ENCODE results near the gene CPSF6.
"Not testable (repeated sequence)": the region's sequence is repeated elsewhere in the genome, so short reads cannot be mapped to it uniquely, and the experiment has no call there.

Gene CPSF6

DNA sequence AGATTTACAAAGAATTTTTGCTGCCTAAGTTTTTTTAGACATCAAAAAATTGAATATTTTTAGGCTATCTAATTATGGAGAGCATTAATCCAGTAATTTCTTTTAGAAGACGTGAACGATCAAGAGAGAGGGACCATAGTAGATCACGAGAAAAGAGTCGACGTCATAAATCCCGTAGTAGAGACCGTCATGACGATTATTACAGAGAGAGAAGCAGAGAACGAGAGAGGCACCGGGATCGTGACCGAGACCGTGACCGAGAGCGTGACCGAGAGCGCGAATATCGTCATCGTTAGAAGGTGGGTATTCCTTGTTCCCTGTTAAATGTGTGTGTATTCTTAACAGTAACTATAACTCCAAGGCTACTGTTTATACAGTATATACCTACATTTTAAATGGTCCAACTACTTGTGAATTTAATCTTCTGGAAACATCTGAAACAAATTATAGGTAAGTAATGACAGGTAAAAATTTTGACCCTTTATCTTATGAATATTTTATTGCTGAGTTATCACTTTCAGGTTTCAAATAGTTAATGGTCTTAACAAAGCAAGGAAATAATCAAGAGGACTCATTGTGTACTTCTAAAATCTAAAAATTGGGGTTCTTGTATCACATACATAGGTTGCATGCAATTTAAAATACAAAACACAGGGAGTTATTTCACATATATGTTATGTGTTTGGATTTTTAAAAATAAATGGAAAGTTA, 23.1 kb downstream of the CPSF6 start:
- no peak for DNase-seq

DNA sequence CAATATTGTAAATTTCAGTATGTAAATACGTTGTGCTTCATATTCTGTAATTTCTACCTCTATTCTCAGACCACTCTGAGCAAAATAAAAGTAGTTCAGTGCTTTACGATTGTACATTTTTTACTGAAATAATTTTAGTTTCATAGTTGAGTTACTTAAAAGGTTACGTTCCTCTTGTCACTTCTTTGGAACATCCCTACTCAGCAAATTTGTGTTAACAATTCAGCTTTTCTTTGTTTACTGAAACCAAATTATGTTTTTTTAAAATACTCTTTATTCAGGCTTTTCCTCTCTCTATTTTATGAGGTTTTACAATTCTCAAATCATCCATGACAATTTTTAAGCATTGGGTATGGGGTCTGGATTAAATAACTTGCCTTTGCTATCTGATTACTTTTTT, 25.8 kb downstream of the CPSF6 start:
- no peak for DNase-seq

DNA sequence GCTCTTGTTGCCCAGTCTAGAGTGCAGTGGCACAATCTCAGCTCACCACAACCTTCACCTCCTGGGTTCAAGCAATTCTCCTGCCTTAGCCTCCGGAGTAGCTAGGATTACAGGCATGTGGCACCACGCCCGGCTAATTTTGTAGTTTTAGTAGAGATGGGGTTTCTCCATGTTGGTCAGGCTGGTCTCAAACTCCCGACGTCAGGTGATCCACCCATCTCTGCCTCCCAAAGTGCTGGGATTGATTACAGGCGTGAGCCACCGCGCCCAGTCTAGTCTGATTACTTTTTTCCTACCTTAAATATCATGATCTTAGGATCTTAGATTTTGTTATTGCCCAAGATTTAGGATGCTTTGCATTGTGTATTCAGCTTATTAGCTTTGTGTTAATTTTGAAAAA, 26.3 kb downstream of the CPSF6 start:
- DNase-seq, result not testable (repeated sequence)

DNA sequence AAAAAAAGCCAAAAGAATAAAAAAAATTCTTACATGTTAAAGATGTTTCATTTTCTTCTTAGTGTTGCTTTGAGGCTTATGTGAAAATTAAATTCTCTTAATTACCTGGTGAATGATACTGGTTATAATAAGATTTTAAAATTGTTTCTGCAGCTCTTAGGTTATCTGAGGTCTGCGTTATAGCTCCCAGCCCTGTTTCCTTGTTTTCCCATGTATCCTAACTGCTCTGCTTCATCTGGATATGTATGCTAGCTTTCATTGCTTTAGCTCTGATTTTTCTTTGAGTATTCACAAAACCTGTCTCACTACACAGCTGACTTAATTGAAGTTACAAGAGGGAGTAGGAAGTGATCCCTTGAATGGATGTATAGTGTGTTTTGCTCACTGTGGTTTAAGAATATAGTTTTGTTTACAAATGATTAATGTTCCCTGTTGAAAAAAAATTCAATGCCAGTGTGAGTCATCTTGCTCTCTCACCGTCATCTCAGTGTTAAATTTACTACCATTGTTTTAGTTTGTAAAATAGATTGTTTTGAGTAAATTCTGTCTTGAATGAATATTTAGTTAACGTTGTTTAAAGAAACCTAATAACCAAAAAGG, 26.8 kb downstream of the CPSF6 start:
- DNase-seq, result no peak

DNA sequence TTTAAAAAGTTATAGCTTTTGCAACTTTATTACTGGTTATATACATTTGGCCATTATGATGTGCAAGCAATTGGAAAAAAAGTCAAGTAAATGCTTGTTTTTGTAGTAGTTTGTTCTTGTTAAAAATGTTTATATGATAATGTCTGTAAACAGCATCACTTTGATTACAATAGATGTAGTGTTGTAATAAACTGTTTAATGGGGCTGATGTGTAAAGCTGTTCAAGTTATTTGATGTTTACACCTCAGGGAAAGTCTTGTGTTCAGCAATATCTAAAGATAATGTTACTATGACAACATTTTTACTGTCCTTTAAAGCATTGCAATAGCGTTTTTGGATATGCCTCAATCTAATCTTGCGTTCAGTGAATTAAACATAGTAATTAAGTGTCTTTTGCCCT, 30.4 kb downstream of the CPSF6 start:
- DNase-seq, result no peak

DNA sequence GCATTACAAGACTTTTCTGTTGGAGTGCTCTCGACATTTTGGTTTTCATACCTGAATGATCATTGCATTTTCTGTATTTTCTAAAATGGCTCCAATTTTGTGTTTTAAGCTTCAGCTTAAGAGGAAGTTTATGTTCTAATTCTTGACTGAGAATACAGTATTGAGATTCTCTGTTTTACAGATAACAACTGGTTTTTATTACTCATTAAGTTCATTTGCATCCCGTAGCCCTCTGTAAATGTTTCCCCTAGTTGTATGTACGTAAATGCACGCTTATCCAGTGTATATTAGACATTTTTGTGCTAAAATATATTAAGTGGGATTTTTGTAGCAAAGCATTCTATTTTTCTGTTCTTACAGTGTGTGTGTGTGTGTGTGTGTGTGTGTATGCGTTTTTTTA, 33.1 kb downstream of the CPSF6 start:
- no peak for DNase-seq

DNA sequence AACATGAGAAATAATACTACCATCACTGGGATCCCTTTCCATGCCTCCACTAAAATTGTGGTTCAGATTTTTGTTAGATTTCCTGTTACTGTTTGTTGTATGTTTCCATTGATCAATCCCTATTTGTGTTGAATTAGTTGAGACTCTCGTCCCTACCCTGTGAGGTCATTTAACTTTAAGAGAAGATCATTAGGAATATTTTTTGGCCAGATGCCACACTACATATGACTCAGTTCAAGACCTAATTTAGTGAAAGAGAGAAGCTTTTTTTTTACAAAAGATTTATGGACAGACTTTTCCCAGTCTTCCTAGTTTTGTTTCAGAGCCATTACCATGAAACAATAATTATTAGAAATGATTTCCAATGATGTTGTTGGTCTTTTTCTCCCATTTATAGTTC, 35.5 kb downstream of the CPSF6 start:
- no peak for DNase-seq

DNA sequence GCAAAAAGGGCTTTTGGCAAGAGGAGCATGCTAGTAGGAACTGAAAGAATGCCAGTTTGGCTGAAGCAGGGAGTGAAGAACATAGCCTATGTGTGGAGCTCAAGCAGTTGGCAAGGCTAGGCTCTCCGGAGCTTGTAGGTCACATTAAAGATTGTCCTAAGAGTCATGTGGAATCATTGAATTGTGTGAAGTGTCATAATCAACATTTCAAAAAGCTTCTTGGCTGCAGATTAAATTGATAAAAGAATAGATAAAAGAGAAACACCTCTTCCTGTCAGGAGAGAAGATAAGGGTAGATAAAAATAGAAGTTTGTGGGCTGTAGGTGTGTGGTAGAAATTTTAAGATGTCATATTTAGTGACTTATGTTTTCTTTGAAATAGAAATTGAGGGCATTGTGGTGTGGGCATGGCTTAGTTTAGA, 36.1 kb downstream of the CPSF6 start:
- DNase-seq, result no peak

DNA sequence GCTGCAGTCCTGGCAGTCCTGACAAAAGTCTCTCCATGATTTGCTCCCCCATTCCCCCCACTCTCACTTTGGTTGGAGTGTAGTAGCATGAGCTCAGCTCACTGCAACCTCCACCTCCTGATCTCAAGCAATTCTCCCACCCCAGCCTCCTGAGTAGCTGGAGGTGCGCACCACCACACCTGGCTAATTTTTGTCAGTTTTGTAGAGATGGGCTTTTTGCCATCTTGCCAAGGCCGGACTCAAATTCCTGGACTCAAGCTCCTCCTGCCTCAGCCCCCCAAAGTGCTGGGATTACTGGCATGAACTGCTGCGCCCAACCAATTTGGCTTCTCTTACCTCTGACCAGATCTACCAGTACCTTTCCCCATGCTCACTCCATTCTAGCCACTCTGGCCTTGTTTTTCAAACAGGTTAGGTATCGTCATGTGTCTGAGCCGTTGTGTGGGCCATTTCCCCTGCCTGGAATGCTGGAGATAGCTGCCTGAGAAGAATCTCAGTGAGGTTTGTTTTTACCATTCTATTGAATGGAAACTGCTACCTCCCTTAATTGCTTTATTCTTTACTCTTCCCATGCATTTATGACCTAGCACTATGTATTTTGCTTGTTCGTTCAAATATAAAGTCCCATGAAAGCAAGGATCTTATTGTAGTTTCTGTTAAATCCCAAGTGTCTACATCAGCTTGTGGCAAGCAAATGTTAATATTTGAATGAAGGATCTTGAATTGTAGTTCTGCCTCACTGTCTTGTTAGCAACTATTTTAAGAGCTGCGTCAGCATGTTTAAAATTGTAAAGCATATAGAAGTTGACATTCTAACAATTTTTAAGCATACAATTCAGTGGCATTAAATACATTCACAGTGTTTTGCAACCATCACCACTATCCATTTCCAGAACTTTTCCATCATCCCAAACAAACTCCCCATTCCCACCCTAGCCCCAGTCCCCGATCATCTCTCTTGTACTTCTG, 39.7 kb downstream of the CPSF6 start:
- DNase-seq, result no peak

DNA sequence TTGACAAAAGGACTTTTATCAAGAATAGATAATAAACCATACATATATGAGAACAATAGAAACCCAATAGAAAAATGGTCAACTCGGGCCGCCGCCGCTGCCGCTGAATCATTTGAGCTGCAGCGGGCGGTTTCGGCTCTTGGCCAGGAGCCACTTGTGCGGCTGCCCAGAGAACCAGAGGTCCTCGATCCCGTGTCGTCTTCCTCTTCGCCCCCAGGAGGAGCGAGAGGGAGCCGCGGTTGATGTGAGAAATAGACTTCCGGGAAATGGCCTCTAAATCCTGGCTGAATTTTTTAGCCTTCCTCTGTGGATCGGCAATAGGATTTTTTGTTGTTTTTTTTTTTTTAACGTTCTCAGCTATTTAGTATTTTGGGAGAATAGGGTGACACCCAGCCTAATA, 44.8 kb downstream of the CPSF6 start:
- DNase-seq, result no peak

DNA sequence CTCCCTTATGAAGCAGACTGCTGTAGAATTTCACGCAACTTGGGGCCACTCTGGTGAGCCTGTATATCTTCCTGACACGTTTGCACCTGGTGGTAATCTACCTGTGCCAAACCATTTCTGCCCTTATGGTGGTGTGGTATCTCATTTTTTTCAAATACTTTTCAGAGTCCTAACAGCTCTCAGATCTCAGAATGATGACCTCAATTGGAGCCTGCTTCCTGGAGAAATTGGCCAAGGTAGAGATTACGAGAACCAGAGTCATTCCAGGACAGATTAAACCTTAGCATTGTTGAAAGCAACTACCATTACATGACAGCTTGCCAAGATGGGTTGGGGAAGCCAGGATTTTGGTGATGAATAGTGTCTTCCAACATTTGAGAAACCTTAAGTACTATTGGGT, 48.2 kb downstream of the CPSF6 start:
- DNase-seq, result no peak

DNA sequence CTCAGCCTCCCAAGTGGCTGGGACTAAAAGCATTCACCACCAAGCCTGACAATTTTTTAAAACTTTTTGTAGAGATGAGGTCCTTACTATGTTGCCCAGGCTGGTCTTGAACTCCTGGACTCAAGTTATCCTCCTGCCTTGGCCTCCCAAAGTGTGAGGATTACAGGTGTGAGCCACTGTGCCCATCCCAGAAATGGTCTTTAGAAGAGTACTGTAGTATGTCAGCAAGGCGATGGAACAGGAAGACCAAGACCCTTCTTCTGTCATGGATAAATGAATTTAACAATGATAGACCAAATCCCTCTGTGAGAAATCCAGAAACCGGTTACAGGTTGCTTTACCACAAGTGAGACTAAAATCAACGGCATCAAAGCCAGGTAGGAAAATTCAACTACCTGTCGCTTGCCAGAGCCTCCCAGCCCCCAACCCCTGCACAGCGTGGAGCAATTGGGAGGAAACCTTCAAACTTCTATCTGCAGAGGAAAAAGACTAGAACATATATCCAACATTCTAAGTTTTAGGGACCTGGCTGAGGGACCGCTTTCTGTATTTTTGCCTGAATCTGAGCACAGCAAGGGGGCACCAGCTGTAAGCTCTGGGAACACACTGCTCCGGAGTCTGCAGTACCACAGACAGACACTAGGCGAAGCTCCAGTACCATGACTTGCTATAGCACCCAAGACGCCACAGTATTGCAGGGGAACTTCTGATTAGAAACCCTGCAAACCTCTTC, 51.3 kb downstream of the CPSF6 start:
- peak; percentile 80 for DNase-seq

DNA sequence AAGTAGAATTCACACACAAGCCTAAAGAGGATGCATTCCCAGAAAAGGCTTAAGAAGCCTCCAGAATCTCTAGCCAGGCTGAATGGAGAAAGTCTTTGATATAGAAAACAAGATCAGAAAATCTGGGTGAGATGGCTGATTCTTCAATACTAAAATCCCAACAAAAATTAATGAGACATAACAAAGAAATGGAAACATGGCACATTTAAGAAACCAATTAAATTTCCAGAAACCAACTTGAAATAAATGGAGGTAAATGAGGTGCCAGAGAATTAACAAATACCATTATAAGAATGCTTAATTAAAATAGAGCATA, 51.9 kb downstream of the CPSF6 start:
- DNase-seq, result no peak

DNA sequence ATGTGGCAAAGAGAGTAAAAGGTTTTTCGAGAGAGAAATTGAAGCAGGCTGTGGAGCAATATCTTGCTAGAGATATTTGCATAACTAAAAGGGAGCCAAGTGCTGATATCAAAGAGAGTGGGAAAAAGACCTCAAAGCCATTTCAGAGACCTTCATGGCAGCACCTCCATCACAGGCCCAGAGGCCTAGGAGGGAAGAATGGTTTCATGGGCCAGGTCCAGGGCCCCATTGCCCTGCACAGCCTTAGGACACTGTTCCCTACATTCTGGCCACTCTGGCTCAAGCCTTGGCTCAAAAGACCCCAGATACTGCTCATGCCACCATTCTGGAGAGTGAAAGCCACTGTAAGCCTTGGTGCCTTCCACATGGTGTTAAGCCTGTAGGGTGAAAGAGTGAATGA, 58.8 kb downstream of the CPSF6 start:
- no peak for DNase-seq

DNA sequence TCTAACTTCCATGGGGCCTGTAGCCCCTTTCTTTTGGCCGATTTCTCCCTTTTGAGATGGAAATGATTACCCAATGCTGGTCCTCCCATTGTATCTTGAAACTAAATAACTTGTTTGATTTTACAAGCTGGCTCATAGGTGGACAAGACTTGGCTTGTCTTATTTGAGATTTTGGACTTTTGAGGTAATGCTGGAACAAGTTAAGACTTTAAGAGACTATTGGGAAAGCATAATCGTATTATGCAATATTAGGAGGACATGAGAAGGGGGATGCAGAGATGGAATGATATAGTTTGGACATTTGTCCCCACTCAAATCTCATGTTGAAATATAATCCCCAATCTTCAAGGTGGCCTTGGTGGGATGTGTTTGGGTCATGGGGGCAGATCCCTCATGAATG, 59.6 kb downstream of the CPSF6 start:
- DNase-seq, result no peak

DNA sequence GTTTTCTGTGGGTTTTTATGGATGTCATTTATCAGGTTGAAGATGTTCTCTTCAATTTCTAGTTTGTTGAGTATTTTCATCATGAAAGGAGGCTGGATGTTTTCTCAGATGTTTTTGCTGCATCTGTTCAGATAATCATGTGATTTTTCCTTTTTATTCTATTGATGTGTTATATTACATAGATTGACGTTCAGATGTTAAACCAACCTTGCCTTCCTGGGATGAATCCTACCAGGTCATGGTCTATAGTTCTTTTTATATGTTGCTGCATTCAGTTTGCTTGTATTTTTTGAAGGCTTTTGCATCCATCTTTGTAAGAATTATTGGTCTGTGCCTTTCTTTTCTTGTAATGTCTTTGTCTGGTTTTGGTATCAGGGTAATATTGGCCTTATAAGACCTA, 64.9 kb downstream of the CPSF6 start:
- DNase-seq, result no peak

DNA sequence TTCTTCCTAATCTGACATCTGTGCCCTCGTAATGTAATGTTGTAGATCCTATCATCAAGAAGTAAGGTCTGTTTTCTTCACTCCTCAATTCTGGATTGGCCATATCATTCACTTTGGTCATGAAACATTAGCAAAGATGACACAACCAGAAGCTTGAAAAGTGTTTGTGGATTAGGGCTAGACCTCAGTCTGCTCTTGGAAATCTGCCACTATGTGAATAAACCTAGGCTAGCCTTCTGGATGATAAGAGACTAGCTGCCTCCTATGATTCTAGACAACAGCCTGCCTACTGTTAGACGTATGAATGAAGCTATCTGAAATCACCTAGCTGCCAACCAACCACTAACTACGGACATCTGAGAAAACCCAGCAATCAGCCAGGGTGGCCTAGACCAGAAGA, 70.1 kb downstream of the CPSF6 start:
- no peak for DNase-seq

DNA sequence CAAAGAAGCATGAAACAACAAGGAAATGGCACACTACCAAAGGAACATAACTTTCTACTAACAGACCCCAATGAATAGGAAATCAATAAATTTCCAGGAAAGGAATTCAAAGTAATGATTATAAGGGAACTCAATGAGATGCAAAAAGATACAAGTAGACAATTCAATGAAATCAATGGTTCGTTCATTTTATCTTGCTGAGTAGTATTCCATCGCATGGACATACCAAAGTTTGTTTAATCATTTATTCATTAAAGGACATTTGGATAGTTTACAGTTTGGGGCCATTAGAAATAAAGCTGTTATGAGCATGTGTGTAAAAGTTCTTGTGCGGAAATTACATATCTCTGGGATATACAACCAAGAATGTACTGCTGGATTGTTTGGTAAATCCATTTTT, 73.8 kb downstream of the CPSF6 start:
- no peak for DNase-seq

DNA sequence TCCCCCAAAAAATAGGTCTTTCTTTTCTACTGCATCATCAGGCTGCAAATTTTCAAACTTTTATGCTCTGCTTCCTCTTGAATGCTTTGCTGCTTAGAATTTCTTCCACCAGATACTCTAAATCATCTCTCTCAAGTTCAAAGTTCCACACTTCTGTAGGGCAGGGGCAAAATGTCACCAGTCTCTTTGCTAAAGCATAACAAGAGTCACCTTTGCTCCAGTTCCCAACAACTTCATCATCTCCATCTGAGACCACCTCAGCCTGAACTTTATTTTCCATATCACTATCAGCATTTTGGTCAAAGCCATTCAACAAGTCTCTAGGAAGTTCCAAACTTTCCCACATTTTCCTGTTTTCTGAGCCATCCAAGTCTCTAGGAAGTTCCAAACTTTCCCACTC, 77.4 kb downstream of the CPSF6 start:
- not testable (repeated sequence) for DNase-seq

DNA sequence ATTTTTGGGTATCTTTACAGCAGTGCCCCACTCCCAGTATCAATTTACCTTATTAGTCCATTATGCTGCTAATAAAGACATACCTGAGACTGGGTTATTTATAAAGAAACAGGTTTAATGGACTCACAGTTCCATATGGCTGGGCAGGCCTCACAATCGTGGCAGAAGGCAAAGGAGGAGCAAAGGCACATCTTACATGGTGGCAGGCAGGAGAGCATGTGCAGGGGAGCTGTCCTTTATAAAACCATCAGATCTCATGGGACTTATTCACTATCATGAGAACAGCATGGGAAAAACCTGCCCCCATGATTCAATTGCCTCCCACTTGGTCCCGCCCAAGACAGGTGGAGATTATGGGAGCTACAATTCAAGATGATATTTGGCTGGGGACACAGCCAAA, 77.9 kb downstream of the CPSF6 start:
- not testable (repeated sequence) for DNase-seq

DNA sequence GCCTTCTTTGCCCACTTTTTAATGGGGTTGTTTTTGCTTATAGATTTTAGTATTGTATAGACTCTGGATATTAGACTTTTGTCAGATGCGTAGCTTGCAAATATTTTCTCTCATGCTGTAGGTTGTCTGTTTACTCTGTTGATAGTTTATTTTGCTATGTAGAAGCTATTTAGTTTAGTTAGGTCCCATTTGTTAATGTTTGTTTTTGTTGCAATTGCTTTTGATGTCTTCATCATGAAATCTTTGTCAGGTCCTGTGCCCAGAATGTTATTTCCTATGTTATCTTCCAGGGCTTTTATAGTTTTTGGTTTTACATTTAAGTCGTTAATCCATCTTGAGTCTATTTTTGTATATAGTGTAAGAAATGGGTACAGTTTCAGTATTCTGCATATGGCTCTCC, 78.9 kb downstream of the CPSF6 start:
- no peak for DNase-seq

DNA sequence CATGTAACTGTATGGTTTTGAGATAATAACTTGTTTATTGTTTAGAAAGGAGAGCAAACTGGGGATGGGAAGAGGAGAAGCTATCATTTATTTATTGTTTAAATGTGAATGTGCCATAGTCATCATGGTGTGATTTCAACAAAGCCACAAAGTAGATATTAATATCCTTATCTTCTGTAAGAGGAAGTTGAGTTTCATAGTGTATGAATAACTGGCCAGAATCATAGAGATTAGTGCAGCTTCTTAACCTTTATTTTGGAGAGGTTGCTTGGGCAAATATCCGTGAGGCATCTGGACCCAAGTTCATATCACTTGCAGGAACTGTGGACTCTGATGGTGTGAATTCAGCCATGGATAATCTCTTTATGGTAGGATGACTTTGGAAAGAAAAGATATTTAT, 82.0 kb downstream of the CPSF6 start:
- DNase-seq, result no peak
